HG02970 (cell line): ENCODE measurements around the gene SESN1.
"Not testable (repeated sequence)": the region's sequence is repeated elsewhere in the genome, so short reads cannot be mapped to it uniquely, and the experiment has no call there.

Source experiments
- ATAC-seq: cut with Tn5 transposase; IDR thresholded peaks from one replicate; pipeline ENCODE4 v1.9.1; 2021; ENCODE audit warnings: mild to moderate bottlenecking, moderate library complexity, moderate number of reproducible peaks; ENCODE audit not compliant: unreplicated experiment, low FRiP score

SESN1 gene

DNA sequence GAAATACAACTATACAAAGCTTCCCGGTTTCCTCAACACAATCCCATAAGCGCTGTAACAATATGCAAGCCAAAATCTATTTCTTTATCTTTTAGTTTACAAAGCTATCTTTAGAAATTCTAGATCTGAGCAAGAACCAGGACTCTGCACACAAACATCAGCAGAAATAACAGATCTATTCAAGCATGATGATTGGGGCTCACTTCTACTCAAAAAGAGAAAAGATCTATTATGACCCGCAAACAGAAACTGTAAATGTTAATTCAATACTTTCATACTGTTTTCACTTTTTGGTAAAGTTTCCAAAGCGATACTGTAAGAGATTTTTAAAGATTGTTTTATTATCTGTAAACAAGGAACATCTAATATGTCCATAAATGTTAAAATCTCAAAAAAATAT, 86.6 kb downstream of the SESN1 start:
- ATAC-seq = no peak

DNA sequence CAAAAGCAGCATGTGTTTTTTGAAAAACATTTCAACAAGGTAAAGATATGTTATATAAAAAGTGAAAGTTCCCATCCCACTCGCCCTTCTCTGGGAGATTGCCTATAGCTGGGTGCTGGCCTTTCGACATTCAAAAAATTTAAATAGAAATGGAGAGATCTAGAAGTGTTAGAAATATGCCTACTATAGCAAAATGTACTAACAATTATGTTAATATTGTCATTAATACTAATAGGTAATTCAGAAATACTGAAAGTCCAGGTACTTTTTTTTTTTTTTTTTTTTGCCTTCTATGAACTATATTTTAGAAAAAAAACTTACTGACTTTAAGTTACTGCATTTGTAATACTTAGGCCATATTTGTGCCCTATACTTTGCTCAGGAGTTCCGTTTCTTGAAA, 87.1 kb downstream of the SESN1 start:
- no peak for ATAC-seq

DNA sequence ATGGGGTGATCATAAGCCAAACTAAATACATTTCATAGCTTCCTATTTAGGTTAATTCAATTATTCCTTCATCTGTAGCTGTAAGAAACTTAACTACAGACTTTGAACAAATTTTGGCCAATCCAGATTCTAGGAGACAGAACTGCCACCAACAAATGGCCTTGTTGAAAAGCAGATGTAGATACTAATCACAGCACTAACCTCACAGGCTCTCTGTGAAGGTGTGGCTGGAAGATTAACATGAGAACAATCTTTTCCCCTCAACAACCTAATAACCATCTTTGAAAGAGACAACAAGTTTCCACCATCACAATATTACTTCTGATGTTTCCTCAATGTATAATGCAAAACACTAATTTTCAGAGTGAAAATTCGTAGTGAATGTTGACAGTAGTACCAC, 87.8 kb downstream of the SESN1 start:
- ATAC-seq = no peak

DNA sequence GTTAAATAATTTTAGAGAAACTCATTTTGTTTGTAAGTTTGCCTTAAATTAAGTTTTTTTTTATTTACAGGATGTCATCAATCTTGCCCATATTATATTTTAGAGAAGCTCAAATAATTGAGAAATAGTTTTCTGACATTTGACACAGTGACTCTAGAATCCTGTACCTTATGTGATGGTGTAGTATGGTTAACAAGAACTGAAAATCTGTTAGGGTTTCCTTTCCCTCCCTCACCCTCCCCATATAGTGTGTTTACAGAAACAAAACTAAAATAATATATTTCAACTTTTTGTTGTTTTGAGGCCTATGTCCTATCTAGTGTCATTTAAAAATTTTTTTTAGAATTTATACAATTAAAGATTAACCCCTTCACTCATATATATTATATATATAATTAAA, 91.8 kb downstream of the SESN1 start:
- no peak for ATAC-seq

DNA sequence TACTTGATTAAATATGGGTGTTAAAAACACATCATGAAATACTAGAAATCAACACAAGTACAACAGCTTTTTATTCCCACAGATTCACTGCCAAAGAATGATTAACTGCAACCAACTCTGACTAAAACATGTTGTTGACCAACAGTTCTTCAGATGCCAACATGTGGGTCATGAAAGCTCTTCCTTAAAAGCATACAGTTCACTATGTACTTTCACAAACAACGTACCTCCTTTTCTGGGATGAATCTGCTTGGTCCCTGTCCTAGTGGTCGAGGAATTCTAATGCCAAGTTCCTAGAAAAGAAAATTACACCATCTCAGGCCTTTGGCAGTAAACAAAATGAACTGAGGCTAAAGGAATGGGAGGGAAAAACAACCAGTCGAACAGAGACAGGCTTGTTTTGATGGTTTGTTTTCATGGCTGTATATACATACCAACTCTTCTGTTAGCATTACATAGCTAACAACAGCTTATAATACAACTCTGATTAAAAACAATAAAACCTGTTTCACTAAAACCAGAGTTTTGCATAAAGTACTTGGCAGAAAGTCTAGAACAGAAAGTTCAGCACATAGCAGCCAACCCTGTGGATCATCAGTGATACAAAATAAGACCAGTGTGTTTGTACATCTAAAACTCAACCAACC, 92.5 kb downstream of the SESN1 start:
- ATAC-seq = no peak

DNA sequence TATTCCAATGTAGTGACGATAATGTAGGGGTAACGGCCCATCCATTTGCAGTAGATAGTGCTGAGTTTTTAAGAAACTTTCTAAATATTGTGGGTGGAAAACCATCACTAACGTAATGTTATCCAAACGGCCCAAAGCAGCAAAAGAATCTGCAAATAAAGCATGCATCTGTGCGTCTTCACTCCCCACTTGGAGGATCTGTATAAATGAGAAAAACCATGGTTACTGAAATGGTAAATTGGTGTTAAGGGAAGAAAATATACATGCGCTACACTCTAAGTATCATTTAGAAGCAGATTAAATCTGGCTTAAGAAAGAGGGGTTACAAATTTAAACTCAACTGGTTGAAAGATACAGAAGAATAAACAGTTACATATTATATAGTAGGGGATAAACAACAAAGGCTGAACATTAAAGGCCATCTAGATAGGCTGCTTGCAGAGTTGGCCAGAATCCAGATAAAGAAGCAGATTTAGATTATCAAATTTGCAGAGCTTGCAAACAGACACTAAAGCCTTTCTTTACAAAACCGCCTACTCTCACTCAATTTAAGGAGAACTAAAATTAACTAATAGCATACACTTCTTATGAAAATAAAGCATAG, 93.3 kb downstream of the SESN1 start:
- ATAC-seq = no peak

DNA sequence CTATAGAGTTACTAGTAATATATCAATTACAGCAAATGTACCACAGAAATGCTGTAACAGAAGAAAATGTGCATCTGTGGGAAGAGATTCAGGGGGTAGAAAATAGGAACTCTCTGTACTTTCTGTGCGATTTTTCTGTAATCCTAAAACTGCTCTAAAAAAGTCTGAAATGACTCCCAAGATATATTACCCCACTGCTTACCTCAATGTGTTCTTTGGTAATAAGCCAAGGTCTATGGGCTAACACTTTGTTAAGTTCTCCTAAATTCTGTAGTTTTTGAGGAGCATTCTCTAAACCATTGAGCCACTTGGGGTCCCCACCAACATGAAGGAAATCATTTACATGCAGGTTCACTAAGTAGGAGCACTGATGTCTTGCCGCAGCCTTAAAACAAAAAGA, 94.4 kb downstream of the SESN1 start:
- no peak for ATAC-seq

DNA sequence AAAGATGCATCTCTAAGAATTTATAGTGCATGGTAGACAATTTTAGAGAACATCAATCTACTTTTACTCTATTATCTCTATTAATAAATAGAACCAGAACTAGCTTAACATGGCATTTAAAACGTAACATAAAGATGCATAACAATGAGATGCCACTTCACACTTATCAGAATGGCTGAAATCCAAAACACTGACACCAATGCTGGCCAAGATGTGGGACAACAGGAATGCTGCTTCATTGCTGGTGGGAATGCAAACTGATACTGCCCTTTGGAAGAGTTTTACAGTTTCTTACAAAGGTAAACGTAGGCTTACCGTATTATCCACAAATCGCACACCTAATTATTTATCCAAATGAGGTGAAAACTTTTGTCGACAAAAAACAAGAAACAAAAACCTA, 95.2 kb downstream of the SESN1 start:
- no peak for ATAC-seq

DNA sequence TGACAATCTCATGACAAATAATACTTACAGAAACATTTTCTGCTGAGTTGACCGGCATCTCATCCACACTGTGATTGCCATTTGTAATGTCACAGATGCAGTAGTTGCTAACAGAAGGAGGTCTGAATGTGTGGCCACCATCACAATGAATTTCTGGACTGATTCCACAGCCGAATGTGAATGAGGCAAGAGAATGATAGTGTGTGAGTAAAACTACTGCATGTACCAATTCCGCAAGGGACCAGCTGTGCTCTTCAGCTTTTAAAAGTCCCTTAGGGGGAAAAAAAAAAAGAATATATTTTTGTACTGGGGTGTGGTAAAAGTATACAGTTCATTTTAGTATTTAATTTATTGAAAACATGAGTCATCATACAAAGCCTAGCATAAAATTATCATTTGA, 96.2 kb downstream of the SESN1 start:
- no peak for ATAC-seq

DNA sequence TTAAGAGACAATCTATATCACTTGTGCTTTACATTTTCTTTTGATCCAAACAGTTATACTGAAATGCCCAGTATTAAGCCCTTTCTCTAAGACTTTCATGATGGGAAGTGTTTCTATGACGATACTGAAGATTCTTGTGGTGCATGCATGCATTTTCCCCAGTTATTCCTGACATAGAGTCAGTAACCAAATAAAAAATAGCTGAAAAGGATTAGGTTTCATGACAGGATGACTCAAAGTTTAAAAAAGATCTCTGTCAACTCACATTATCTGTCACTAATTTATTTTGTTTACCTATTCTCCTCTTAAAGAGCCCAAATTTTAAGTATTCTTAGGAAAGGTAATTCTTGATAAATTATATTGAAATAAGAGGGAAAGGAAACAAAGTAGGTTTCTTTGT, 98.4 kb downstream of the SESN1 start:
- ATAC-seq = no peak

DNA sequence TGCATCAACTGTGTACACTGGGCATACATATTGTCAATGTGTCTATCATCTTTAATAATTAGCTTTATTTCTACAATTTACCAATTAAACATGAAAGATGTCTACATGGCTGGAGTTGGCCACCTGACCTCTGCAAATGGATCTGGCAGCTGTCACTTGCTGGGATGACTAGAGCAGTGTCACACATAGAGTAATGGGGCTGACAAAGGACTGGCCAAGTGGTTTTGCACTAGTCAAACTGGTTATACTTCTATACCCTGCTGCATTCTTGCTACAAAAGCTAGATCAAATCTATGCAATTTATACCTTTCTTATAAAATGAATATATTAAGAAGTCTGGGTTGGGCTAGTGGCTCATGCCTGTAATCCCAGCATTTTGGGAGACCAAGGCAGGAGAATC, 99.3 kb downstream of the SESN1 start:
- ATAC-seq = no peak

DNA sequence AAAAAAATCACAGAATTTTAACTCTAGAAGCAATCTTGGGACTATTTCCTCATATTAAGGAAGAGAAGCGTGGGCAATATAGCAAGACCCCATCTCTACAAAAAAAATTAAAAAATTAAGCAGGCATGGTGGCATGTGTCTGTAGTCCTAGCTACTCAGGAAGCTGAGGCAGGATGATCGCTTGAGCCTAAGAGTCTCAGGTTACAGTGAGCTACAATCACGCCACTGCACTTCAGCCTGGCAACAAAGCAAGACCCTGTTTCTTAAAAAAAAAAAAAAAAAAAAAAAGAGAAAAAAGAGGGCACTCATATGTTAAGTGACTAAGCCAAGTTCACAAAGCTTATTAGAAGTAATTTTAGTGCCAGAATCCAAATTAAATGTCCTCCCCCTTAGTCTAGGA, 100.8 kb downstream of the SESN1 start:
- no peak for ATAC-seq

DNA sequence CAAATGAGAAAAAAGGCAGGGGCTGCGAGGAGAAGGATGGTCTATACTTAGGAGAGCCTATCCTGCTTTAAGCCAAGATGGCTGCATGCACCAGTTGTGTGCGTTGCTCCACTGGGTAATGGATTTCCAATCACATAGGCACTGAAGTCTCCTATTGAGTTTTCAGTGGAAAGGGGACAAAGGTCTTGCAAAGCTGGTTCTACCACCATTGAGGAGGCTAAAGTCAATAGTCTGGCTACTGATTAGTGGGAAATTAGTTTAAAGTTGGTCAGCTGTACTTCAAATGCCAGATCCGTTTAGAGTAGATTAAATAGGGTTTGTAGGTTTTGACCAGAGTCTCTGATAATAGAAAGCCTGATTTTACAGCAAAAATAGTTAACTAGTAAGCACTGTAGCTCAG, 104.9 kb downstream of the SESN1 start:
- ATAC-seq = no peak

DNA sequence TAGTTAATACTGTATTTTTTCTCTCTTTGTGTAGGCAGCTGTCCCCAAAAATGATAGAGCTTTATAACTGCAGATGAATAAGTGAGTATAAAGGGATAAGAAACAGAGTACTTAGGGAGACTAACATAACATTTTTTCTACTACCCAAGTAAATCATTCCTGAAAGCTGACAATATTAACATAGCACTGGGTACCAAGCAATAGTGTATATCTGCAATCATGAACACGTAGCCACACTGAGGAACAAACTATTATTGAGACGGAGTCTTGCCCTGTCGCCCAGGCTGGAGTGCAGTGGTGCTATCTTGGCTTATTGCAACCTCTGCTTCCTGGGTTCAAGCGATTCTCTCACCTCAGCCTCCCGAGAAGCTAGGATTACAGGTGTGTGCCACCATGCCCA, 105.9 kb downstream of the SESN1 start:
- no peak for ATAC-seq

DNA sequence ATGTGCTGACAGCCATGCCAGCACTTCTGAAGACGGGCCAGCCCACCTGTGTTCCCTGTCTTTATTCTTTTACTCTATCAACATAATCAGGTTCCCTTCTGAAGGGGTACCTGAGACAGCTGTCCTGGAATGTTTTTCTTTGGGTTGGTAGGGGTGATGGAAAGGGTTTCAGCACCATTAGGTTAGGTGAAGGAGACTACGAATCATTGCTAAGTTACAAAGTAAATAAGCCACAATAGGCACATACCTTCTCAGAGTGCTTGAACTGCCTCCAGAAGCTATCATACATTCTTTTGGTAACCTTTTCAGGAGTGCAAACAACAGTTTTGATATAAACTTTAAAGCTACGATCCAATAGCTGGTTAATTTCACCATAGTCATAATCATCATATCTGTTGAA, 106.3 kb downstream of the SESN1 start:
- ATAC-seq = no peak

DNA sequence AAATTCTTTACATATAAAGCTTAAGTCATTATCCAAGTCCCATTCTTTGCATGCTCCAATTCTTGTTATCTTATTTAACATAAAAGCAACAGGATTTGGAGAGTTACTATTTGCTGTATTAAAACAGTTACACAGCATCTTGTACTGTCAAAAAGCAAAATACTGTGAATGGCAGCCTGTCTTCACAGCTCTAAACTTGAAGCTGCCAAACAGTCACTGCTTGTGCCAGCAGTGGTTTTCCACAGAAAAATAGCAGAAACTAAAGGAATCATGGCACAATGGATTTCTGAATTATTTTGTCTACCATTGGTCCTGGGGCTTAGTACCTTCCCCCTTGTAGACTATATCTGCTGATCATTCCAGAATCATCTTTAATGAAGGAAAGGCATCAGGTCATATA, 107.5 kb downstream of the SESN1 start:
- ATAC-seq = no peak

DNA sequence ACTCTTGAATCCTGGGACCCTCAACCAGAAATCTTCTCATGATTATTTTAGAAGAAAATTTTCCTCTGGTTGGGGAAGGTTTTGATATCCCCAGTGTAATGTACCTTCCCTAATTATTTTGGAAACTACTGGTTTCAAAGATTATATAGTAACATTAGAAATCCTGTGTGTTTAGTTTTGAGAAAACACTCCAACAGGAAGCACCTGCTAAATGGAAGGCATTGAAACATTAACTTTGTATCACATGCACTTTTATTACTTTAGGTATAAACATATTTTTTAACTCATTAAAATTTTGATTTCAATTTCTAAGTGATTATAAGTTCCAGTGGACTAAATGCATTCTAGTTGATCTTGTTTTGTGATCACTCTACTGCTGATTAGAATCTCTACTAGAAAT, 109.3 kb downstream of the SESN1 start:
- no peak for ATAC-seq

DNA sequence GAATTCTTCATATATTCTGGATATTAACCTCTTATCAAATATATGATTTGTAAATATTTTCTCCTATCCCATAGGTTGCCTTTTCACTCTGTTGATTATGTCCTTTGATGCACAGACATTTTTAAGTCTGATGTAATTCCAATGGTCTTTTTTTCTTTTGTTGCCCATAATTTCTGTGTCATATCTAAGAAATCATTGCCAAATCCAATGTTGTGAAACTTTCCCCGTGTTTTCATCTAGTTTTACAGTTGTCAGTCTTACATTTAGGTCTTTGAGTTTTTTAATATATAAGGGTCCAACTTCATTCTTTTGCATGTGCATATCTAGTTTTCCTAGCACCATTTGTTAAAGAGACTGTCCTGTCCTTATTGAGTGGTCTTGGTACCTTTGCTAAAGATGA, 111.5 kb downstream of the SESN1 start:
- no peak for ATAC-seq

DNA sequence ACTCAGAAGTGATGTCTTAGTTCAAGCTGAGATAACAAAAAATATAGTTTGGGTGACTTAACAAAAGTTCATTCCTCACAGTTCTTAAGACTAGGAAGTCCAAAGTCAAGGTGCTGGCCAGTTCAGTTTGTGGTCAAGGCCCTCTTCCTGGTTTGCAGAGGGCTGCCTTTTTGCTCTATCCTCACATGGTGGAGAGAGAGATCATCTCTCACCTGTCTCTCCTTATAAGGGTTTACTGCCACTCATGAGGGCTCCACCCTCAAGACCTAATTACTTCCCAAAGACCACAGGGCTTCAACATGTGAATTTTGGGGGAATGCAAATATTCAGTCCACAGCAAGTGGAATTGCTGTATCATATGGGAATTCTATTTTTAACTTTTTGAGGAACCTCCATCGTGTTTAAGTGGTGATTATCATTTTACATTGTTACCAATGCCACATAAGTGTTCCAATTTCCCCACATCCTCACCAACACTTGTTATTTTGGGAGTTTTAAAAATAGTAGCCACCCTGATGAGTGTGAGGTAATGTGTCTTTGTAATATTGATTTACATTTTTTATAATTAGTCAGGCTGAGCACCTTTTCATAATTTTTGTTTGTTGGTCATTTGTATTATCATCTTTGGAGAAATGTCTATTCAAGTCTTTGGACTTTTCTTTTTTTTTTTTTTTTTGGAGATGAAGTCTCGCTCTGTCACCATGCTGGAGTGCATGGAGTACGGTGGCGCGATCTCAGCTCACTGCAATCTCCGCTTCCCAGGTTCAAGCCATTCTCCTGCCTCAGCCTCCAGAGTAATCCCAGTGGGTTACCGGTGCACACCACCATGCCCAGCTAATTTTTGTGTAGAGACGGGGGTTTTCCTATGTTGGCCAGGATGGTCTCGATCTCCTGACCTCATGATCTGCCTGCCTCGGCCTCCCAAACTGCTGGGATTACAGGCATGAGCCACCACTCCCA, 112.2 kb downstream of the SESN1 start:
- no peak for ATAC-seq

DNA sequence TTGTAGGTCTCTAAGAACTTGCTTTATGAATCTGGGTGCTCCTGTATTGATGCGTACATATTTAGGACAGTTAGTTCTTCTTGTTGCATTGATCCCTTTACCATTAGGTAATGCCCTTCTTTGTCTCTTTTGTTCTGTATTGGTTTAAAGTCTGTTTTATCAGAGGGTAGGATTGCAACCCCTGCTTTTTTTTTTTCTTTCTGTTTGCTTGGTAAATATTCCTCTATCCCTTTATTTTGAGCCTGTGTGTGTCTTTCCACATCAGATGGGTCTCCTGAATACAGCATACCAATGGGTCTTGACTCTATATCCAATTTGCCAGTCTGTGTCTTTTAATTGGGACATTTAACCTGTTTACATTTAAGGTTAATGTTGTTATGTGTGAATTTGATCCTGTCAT, 116.0 kb downstream of the SESN1 start:
- ATAC-seq = not testable (repeated sequence)

DNA sequence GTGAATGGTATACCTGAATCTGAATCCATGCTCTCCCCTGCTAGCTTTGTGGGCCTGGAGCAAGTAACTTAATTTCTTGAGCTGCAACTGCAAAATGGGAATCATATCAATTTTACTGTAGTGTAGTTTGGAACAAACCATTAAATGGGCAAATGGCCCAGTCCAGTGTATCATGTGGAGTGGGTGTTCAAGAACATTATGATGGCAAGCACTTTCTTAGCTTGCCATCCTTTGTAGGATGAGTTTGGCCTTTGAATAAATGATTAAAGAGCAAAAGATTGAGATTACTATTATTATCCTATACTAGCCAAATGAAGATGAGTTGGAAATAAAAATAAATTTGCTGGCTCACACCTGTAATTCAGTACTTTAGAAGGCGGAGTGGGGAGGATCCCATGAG, 120.4 kb downstream of the SESN1 start:
- ATAC-seq = no peak

DNA sequence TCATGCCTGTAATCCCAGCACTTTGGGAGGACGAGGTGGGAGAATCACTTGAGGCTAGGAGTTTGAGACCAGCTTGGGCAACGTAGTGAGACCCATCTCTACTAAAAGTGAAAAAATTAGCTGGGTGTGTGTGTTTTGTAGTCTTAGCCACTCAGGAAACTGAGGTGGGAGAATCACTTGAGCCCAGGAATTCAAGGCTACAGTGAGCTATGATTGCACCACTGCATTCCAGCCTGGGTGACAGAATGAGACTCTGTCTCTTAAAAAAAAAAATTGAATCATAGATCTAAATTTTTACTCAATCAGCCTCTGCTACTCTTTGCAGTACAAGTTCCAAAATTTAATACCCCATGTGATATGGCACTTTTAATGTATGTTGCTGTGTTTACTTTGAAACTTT, 124.9 kb downstream of the SESN1 start:
- no peak for ATAC-seq
